Measurements from ENCODE around the gene TEX26.

TEX26 gene

GRCh38 chr13:31014456-31014855, 82.0 kb downstream of the TEX26 start:
- no peak for DNase-seq

GRCh38 chr13:31015199-31015598, 82.7 kb downstream of the TEX26 start:
- no peak for DNase-seq

- DNase-seq = no peak
Measured at GRCh38 chr13:31016342-31017325, 84.2 kb downstream of the TEX26 start.

GRCh38 chr13:31018511-31018910, 86.1 kb downstream of the TEX26 start:
- no peak for DNase-seq

- DNase-seq = no peak
Measured at GRCh38 chr13:31020996-31021395, 88.5 kb downstream of the TEX26 start.

GRCh38 chr13:31022288-31022895, 89.9 kb downstream of the TEX26 start:
- no peak for DNase-seq

GRCh38 chr13:31022928-31023530, 90.6 kb downstream of the TEX26 start:
- no peak for DNase-seq
